Measurements from ENCODE around the gene LRMDA.

LRMDA gene

GRCh38 chr10:75682649-75683557, 251.5 kb downstream of the LRMDA start:
- DNase-seq = no peak

- DNase-seq = no peak
Observed at GRCh38 chr10:75685187-75685586, 253.8 kb downstream of the LRMDA start.

GRCh38 chr10:75688506-75689300, 257.3 kb downstream of the LRMDA start:
- no peak for DNase-seq

GRCh38 chr10:75693489-75693888, 262.1 kb downstream of the LRMDA start:
- DNase-seq = no peak

GRCh38 chr10:75694269-75694668, 262.8 kb downstream of the LRMDA start:
- no peak for DNase-seq

GRCh38 chr10:75694790-75695189, 263.4 kb downstream of the LRMDA start:
- no peak for DNase-seq

GRCh38 chr10:75695994-75696393, 264.6 kb downstream of the LRMDA start:
- DNase-seq = no peak

- DNase-seq = no peak
Observed at GRCh38 chr10:75696536-75696935, 265.1 kb downstream of the LRMDA start.

- no peak for DNase-seq
Observed at GRCh38 chr10:75703191-75703854, 271.9 kb downstream of the LRMDA start.

GRCh38 chr10:75705426-75705825, 274.0 kb downstream of the LRMDA start:
- DNase-seq = no peak

GRCh38 chr10:75707080-75707840, 275.8 kb downstream of the LRMDA start:
- DNase-seq = no peak

- DNase-seq = no peak
Observed at GRCh38 chr10:75708060-75708459, 276.6 kb downstream of the LRMDA start.

GRCh38 chr10:75709245-75709644, 277.8 kb downstream of the LRMDA start:
- no peak for DNase-seq

- no peak for DNase-seq
Observed at GRCh38 chr10:75709811-75710210, 278.4 kb downstream of the LRMDA start.

GRCh38 chr10:75712242-75712880, 280.9 kb downstream of the LRMDA start:
- DNase-seq = no peak

- DNase-seq = no peak
Observed at GRCh38 chr10:75716506-75716905, 285.1 kb downstream of the LRMDA start.

- DNase-seq = no peak
Observed at GRCh38 chr10:75717126-75717916, 285.9 kb downstream of the LRMDA start.

- no peak for DNase-seq
Observed at GRCh38 chr10:75718991-75719390, 287.6 kb downstream of the LRMDA start.

GRCh38 chr10:75720157-75720556, 288.7 kb downstream of the LRMDA start:
- no peak for DNase-seq

GRCh38 chr10:75722020-75722419, 290.6 kb downstream of the LRMDA start:
- DNase-seq = no peak

GRCh38 chr10:75722609-75723008, 291.2 kb downstream of the LRMDA start:
- DNase-seq = no peak
